ENCODE measurements around the gene IPO7. TPM values are rescaled to one million over a fixed set of nuclear protein-coding genes. Genes with fewer than 3 reads are reported as not detected.

IPO7 gene
- total and polyA plus RNA-seq, 10 of the 15 experiments (the other 5 are each of a cell fraction or from before 2014, with no cell fraction given): 5.0 to 51.4 (median 30.6) TPM

DNA sequence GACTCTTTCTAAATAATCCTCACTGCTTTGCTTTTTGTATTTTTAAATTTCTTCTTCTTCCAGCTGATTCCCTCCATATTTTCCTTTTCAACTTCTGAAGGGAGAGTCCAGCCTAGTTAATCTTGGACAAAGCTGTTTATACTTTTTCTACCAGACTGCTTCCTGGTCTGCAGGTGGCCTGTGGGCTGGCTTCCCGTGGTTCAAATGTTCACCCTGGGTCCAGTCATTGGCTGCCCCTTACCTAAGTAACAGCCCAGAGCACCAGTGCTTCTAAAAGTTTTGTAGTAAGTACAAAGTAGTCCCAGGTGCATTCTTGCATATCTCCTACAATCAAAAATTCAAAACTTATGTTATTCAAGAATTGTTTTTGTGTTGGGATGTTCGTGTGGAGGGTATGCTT is 95.4 kb downstream of the IPO7 start (continued):
- TF ChIP-seq, protein P1, sequence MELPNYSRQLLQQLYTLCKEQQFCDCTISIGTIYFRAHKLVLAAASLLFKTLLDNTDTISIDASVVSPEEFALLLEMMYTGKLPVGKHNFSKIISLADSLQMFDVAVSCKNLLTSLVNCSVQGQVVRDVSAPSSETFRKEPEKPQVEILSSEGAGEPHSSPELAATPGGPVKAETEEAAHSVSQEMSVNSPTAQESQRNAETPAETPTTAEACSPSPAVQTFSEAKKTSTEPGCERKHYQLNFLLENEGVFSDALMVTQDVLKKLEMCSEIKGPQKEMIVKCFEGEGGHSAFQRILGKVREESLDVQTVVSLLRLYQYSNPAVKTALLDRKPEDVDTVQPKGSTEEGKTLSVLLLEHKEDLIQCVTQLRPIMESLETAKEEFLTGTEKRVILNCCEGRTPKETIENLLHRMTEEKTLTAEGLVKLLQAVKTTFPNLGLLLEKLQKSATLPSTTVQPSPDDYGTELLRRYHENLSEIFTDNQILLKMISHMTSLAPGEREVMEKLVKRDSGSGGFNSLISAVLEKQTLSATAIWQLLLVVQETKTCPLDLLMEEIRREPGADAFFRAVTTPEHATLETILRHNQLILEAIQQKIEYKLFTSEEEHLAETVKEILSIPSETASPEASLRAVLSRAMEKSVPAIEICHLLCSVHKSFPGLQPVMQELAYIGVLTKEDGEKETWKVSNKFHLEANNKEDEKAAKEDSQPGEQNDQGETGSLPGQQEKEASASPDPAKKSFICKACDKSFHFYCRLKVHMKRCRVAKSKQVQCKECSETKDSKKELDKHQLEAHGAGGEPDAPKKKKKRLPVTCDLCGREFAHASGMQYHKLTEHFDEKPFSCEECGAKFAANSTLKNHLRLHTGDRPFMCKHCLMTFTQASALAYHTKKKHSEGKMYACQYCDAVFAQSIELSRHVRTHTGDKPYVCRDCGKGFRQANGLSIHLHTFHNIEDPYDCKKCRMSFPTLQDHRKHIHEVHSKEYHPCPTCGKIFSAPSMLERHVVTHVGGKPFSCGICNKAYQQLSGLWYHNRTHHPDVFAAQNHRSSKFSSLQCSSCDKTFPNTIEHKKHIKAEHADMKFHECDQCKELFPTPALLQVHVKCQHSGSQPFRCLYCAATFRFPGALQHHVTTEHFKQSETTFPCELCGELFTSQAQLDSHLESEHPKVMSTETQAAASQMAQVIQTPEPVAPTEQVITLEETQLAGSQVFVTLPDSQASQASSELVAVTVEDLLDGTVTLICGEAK (IDR thresholded peaks at IDR 0.05; ENCODE audit: borderline replicate concordance): no peak
- TF ChIP-seq ZNF622 (IDR thresholded peaks at IDR 0.05) (no peak), SMAD5 (IDR thresholded peaks at IDR 0.05; ENCODE audit: low read depth) (no peak), ZSCAN29 (IDR thresholded peaks at IDR 0.05) (no peak), SMC3 (IDR thresholded peaks at IDR 0.05; ENCODE audit: borderline replicate concordance, low read length) (no peak), POLR2AphosphoS5 (IDR thresholded peaks at IDR 0.05; ENCODE audit: low read length) (no peak), ZNF274 (IDR thresholded peaks at IDR 0.05; ENCODE audit: insufficient read depth, insufficient read length) (no peak), EGR1 (IDR thresholded peaks at IDR 0.05; ENCODE audit: borderline replicate concordance in 1 of 2, low read depth in 2 of 2, low read length in 2 of 2) (no peak), TBL1XR1 (IDR thresholded peaks at IDR 0.05; ENCODE audit: low read depth, low read length) (no peak), SP1 (IDR thresholded peaks at IDR 0.05; ENCODE audit: low read depth, low read length) (no peak)

All from GM12878 (cell line).